ENCODE measurements around the gene PLEKHO2.

GRCh38 chr15:64816452-64816851 lies 25.3 kb upstream of the PLEKHO2 start:
- TF ChIP-seq CTCF (IDR thresholded peaks at IDR 0.05): no peak
- no peak for TF ChIP-seq POLR2A (IDR thresholded peaks at IDR 0.05)

Data from Peyer's patch (tissue), 4 donors.